NCI-H69 (cell line): ENCODE results near the gene PREX1.

ENCODE experiments used
- DNase-seq: peaks from one replicate; lab custom pipeline; 2025; lab: John Stamatoyannopoulos, UW

Gene PREX1

DNA sequence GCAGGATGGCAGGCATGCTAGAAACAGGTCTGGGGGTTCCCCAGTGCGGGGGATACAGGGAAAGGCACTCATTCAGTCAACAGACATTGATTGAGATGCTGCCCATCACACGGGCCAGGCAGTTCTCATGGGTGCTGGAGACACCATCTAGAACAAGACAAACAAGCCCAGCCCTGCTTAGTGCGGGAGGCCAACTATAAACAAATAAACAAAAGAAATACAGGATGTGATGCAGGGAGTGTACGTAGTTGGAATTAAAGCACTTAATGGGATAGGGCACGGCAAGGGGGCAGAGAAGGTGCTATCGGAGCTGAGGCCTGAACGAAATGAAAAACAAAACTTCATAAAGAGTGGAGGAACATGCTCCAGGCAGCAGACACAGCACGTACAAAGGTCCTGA lies 169.3 kb downstream of the PREX1 start:
- no peak for DNase-seq

- no peak for DNase-seq
Measured at GRCh38 chr20:48658198-48658476, 169.7 kb downstream of the PREX1 start.

DNA sequence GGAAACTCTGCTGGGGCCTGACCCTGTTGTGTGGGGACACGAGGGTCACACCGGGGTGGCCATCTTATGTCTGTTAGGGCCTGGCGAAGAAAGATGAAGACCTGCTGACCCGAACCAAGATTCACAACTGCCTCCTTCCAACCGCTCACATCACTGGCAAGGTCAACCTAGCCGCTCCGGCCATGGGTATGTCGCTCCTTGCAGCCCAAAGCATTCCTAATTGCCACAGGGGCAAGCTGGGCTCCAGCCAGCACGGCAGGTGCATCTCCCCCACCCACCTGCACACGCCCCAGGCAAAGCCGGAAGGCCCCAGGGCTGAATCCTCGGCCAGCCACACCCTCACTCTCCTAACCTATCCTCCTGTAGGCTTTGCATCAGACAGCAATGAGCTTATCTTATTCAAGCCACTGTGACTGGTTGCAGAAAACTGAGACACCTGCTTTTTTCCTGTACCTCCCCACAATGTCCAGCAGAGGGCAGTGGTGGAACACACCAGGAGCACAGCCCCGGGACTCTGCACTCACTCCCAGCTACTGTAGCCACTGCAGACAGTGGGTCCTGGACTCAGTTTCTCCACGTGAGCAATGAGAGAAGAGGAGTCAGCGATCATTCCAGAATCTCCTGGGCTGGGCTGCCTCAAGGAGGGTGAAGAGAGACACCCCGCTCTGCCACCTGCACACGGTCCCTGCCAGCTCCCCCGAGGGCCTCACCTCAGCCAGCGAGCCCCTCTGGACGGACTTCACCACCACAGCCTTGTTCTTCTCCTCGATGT lies 170.2 kb downstream of the PREX1 start:
- peak; percentile 49 for DNase-seq

DNA sequence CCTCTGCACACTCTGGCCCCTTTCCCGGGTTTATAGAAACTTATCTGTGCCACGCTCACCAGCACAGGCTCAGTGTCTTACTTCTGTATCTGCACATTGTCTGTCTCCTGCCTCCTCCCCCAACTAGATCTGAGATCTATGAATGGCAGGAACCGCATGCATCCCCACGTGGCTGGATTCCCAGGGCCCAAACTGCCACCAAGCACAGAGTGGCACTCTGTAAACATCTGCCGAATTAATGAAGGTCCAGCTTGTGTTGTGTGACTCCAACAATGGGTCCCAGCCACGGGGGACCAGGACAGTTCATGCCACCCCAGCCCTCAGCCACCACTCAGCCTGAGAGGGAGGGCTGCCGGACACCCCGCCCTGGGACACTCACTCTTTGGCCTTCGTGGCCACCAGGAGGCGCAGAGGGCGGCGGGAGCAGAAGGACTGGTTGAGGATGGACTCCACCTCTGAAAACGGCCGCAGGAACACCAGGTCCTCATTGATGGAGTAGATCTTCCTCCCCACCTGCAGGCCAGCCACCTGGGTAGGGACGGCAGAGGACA lies 171.1 kb downstream of the PREX1 start:
- DNase-seq: no peak

DNA sequence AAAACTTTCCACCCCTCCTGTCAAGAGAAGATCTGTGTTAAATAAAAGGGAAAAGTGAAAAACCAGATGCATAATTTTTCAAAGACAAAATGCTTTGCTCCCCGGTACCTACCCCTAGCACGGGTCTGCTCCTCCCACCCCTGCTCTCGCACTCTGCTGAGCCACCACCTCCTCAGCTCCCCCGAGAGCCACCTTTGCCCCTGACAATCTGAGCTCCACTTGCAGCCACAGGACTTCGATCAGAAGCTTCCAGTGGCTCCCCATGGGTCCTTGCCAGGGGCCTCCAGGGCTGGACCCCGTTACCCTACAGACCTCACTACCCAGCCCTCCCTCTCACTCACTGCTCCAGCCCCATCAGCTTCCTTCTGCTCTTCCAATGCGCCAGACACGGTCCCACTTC lies 171.7 kb downstream of the PREX1 start:
- no peak for DNase-seq

DNA sequence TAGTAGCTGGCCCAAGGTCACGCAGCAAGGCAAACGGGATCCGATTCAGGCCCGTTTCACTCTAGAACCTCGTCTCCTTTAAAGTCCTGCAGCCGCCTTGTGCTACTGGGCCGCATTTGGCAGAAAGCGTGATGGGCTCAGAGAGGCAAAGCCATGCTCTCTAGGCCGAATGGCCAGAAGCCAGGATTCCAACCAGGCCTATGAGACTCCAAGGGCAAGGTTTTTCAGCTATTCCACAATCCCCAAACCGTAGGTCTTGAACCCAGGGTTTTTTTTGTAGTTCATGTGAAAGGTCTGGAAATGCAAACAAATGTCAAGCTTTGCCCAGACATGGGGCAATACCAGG lies 174.1 kb downstream of the PREX1 start:
- DNase-seq: no peak

DNA sequence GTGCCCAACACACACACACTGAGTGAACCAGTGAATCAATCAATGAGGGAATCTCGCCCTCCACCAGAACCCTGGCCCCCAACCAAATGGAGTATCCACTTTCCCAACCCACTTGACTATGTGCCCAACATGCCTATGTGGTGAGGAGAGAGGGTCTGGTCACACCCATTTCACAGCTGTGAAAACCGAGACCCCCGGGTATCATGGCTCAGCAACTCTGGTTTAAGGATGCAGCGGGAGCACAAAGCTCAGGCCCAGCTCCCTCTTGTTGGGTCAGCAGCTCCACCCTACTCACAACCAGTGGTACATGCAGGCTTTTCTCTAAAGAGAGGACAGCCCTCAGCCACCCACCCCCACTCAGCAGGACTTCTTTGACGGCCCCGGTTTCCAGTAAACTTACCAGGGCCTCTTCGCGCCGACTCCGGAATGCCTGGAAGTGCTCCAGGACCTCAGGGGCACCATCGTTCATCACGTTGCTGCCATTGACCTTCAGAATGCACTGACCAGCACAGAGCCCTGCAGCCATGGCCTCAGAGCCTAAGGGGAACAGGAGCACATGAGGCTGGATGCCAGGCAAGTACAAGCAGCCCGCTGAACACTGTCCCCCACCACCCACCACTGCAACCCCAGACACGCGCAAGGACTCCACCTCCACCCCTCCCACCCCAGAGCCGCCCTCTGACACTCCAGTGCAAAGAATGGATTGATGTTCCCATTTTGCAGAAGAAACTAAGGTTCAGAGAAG lies 174.7 kb downstream of the PREX1 start:
- no peak for DNase-seq

DNA sequence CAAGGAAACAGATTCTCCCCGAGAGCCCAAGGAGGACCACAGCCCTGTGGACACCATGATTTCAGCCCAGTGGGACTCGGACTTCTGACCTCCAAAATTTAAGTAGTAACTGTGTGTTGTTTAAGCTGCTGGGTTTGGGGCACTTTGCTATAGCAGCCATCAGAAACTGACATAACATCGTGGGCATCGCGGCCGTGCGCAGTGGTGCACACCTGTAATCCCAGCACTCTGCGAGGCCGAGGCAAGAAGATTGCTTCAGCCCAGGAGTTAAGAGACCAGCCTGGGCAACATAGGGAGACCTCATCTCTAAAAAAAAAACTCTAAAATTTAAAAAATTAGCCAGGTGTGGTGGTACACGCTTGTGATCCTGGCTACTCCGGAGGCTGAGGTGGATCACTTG lies 175.8 kb downstream of the PREX1 start:
- no peak for DNase-seq

DNA sequence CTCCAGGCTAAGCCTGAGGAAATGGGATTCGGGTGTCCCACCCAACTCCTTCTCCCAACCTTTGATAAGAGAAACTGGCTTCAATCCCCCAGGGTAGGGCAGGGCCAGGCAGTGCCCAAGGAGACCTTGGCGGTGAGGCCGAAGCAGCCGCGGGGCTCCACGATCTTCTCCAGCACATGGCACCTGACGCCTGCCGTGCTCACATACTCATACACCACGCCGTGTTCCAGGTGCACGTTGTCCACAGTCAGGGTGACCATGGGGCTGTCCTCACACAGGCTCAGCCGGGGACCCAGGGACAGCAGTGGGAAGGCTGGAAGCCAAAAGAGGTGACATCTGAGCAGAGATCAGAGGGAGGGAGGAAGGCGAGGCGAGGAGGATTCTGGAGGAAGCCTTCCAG lies 176.5 kb downstream of the PREX1 start:
- DNase-seq: no peak

DNA sequence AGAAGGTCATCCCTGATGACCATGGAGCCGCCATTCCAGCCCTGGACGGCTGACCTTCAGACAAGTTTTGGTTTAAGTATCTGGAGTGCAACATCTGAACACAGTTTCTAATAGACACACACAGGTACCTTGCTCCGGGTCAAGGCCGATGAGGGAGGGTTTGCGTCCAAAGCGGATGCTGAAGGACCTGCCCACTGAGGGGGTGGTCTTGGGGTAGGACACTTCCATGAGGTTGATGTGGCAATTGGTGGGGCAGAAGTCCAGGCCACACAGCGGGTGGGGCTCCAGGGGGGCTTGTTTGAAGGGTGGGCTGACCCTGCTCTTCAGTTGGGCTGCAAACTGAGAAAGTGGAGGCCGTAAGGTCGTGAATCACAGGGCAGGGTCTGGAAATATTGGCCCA lies 177.9 kb downstream of the PREX1 start:
- no peak for DNase-seq

DNA sequence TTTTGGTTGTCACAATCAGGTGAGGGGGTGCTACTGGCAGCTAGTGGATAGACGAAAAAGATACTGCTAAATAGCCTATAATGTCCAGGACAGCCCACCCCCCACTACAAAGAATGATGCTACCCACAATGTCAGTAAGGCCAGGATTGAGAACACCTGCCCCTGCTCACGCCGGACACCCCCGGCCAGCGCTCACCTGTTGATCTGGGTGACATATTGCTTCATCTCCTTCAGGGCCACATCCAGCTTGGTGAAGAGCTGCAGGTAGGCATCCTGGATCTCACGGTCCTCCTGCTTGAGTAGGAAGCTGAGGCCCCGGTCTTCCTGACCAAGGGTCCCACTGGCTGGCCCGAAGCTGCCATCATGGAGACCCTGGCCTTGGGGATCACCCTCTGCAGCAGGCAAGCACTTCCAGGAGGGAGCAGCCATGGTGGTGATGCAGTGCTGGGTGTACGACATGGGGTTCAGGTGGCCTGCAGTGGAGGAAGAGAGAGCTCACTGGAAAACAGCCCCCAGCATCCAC lies 178.6 kb downstream of the PREX1 start:
- DNase-seq: no peak

GRCh38 chr20:48648482-48649051 lies 179.2 kb downstream of the PREX1 start:
- no peak for DNase-seq

GRCh38 chr20:48647858-48648257 lies 179.9 kb downstream of the PREX1 start:
- DNase-seq: no peak

DNA sequence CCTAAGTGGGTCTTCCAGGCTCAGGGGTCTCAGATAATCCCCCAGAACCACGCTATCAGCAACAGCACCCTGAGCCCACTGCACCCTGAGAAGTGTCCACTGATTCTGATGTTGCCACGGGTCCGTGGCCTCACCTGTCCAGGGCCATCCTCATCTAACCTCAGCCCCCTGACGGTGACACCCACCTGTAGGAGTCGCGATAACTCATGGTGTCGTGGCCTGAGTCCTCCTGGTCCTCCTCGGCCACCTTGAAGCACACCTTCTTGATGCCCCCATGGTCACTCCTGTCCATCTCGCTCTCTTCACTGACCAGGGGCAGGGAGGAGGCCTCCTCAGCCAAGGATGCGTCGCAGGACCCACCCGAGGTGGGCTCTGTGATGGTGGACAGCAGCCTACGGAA lies 182.1 kb downstream of the PREX1 start:
- DNase-seq: no peak

- no peak for DNase-seq
Measured at GRCh38 chr20:48644286-48644828, 183.4 kb downstream of the PREX1 start.

DNA sequence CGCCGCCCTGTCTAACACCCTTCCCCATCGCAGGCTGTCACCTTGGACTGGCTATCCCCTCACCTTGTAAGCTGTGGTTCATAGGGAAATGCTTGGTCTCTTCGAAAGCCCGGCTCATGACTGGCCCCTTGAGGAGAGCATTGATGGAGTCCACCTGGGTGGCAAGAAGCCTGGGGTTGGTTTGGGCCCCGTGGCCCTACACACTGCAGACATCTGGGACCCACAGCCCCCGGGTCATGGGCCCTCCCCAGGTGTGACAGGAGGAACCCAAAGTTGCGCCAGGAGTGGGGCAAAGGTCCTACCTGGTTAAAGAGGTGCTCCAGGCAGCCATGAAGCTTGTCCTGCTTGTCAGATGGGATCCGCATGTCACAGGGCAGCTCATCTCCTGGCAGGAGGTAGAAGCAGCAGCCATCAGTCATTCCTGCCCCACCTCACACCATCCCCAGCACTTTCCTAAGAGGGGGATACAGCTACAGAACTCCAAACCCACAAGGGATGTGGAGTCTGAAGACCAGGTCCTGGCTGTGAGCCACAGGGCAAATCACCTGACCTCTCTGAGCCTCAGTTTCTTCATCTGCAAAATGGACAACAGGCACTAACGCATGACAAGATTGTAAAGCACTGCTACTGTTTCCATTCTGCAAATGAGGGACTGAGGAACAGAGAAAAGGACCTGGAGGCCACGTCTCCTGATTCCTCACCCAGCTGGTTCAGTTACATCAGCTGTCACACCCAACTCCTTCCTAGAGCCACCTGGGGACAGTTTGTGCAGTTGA lies 185.5 kb downstream of the PREX1 start:
- no peak for DNase-seq

DNA sequence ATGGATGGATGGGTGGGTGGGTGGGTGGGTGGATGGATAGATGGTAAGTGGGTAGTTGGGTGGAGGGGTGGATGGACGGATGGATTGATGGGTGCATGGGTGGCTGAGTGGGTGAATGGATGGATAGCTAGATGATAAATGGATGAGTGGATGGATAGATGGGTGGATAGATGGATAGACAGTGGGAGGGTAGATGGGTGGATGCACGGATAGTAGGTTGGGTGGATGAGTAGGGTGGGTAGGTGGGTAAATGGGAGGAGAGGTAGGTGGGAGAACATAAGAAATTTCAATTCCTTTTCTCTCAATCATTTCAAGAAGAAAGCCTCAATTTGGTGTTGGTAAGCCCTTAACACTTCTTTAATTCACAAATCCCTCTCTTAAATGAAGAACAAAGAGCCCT lies 186.9 kb downstream of the PREX1 start:
- no peak for DNase-seq

DNA sequence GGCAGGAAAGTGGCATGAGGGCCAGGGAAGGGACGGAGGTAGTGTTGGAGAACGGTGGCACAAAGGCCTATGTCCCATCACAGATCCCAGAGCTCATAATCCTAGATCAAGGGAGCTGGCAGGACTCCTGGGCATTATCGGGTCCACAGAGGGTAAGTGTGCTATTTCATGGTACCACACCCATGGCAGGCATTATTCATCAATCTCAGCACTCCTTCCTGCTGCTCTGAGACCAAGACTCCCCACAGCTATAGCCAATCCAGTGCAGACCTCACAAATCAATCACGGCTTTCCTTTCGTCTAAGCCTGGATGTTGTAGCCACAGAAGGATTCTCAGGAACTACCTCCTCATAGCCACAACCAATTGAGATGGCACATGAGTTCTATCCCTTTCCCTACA lies 187.9 kb downstream of the PREX1 start:
- no peak for DNase-seq

DNA sequence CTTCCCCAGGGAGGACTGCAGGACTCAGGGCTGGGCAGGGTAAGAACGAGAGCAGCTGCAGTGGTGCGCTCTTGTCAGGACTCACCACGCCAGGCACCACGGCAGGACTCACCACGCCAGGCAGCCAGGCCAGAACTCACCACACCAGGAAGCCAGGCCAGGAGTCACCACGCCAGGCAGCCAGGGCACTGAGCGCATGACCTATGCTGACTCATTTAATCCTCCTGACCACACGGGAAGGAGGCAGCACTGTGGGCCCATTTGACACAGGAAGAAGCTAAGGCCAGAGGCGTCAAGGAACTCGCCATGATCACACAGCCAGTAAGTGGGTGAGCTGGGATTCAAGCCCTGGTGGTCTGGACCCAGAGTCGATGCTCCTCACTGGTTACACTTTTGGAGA lies 189.3 kb downstream of the PREX1 start:
- DNase-seq: no peak

DNA sequence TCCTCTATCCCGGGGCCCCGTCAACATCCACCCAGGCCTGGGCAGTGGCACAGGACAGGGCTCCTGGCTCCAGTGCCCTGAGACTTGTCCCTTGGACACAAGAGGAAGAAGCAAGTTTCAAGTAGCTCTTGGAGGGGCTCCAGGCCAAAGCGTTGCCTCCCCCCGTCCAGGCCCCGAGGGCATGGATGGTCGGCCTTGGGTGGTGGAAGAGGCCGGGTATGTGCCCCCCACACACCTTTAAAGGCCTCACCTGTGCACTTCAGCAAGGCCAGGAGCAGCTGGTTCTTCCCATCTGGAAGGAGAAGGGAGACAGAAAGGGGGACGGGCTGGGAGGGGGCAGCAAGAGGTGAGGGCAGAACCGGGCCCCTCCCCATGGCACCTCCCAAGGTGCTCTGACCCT lies 190.3 kb downstream of the PREX1 start:
- DNase-seq: no peak

GRCh38 chr20:48636301-48636700 lies 191.5 kb downstream of the PREX1 start:
- DNase-seq: no peak

DNA sequence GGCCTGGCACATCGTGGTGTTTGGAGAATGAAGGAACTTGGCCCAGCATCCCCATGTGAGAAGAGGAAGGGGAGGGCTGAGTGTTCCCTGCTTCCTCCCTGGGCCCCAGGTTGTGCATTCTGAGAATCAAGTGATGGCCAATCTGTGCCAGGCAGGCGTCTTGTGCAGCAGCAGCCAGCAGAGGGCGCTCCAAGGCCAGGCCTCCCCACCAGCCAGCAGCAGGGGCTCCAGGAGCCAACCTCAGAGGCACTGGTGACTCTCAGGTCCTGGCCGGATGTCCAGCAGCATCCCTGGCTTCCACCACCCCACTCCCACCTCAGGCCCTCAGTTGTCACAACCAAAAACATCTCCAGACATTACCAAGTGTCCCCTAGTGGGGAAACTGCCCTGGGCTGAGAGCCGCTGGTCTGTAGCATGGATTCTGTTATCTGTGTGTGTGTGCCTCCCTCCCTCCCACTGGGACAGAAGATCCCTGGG lies 192.0 kb downstream of the PREX1 start:
- peak; percentile 49 for DNase-seq
